Measurements from ENCODE around the gene PACSIN1. TPM values are rescaled to one million over a fixed set of nuclear protein-coding genes. Genes with fewer than 3 reads are reported as not detected.

The PACSIN1 gene
- total and polyA plus RNA-seq, 8 donors: under 0.01 to 2.2 (median 0.49) TPM; not detected in 2

- H3K9me3 ChIP-seq: no peaks in the 10 kb centered on the region
- intact Hi-C loops (cut with DNase I; ENCODE audit: low total_unique reads): no loop called here
- no peak for TF ChIP-seq EP300 (IDR thresholded peaks at IDR 0.05)
- TF ChIP-seq CTCF (IDR thresholded peaks at IDR 0.05): no peak
- no peak for TF ChIP-seq POLR2A (IDR thresholded peaks at IDR 0.05)
- no peak for TF ChIP-seq POLR2AphosphoS5 (IDR thresholded peaks at IDR 0.05)
- DNase-seq: no peak
- no peaks in the 10 kb centered on the region for H3K36me3 ChIP-seq
- peaks cover 0 to 4% (median 0%) of the 10 kb centered on the region in 3 donors for H3K27me3 ChIP-seq
- H3K4me3 ChIP-seq: no peak overlapping the region
- no peak overlapping the region for H3K27ac ChIP-seq
- 54 to 73% (median 63%) methylated on average over 5 of the region's 5 CpGs for WGBS, 5 donors
- no peaks in the 10 kb centered on the region for H3K4me1 ChIP-seq
Measured at GRCh38 chr6:34475238-34475682, 9.4 kb downstream of the PACSIN1 start.

GRCh38 chr6:34475767-34476328 lies 10.0 kb downstream of the PACSIN1 start:
- Histone ChIP-seq H3K27ac (no peak overlapping the region), H3K27me3 (peaks cover 0 to 4% (median 0%) of the 10 kb centered on the region in 3 donors), H3K4me1 (no peaks in the 10 kb centered on the region), H3K36me3 (no peaks in the 10 kb centered on the region), H3K4me3 (no peak overlapping the region), H3K9me3 (no peaks in the 10 kb centered on the region)
- intact Hi-C loops (cut with DNase I; ENCODE audit: low total_unique reads): no loop called here
- 61 to 81% (median 73%) methylated on average over 6 to 7 of the region's 7 CpGs for WGBS, 5 donors
- no peak for TF ChIP-seq POLR2A (IDR thresholded peaks at IDR 0.05)
- TF ChIP-seq CTCF (IDR thresholded peaks at IDR 0.05): no peak
- TF ChIP-seq POLR2AphosphoS5 (IDR thresholded peaks at IDR 0.05): no peak
- TF ChIP-seq EP300 (IDR thresholded peaks at IDR 0.05): no peak
- no peak for DNase-seq

GRCh38 chr6:34476447-34476846 lies 10.6 kb downstream of the PACSIN1 start:
- Histone ChIP-seq H3K9me3 (no peaks in the 10 kb centered on the region), H3K36me3 (no peaks in the 10 kb centered on the region), H3K27me3 (peaks cover 0 to 4% (median 0%) of the 10 kb centered on the region in 3 donors), H3K4me1 (no peaks in the 10 kb centered on the region), H3K4me3 (no peak overlapping the region), H3K27ac (no peak overlapping the region)
- WGBS, 5 donors: 35 to 63% (median 50%) methylated on average over 2 to 5 of the region's 5 CpGs
- DNase-seq: peak in 1 of 2 donors; percentile 40
- intact Hi-C loops (cut with DNase I; ENCODE audit: low total_unique reads): no loop called here
- TF ChIP-seq POLR2AphosphoS5 (IDR thresholded peaks at IDR 0.05): no peak
- no peak for TF ChIP-seq POLR2A (IDR thresholded peaks at IDR 0.05)
- no peak for TF ChIP-seq CTCF (IDR thresholded peaks at IDR 0.05)
- no peak for TF ChIP-seq EP300 (IDR thresholded peaks at IDR 0.05)

- no peak for DNase-seq
- Histone ChIP-seq H3K9me3 (no peaks in the 10 kb centered on the region), H3K36me3 (no peaks in the 10 kb centered on the region), H3K4me1 (no peaks in the 10 kb centered on the region), H3K27ac (no peak overlapping the region), H3K4me3 (no peak overlapping the region), H3K27me3 (peaks cover 0 to 4% (median 0%) of the 10 kb centered on the region in 3 donors)
- TF ChIP-seq CTCF (IDR thresholded peaks at IDR 0.05): no peak
- TF ChIP-seq POLR2A (IDR thresholded peaks at IDR 0.05): no peak
- no peak for TF ChIP-seq POLR2AphosphoS5 (IDR thresholded peaks at IDR 0.05)
- no peak for TF ChIP-seq EP300 (IDR thresholded peaks at IDR 0.05)
- intact Hi-C loops (cut with DNase I; ENCODE audit: low total_unique reads): no loop called here
- WGBS, 5 donors: 57 to 67% (median 62%) methylated on average over 5 of the region's 5 CpGs
Measured at GRCh38 chr6:34476921-34477320, 11.0 kb downstream of the PACSIN1 start.

Measured in stomach (tissue), 9 donors.